A549 (cell line): ENCODE measurements around the gene DSTN.

ENCODE experiments used
- CEBPB ChIP-seq, 2 experiments: fragments of >200 bp in 1 of 2; sonication (Bioruptor Twin) in 1 of 2; formaldehyde crosslinking in 1 of 2; IDR thresholded peaks; 2 replicates each; pipeline ENCODE4 v1.6.1; 2012 to 2016
- EP300 ChIP-seq, 2 experiments: fragments of >200 bp; sonication (Bioruptor Twin); formaldehyde crosslinking; IDR thresholded peaks; 2 replicates in 1 of 2; 3 replicates in 1 of 2; pipeline ENCODE4 v1.6.1; 2016 to 2017
- HDAC2 ChIP-seq: fragments of 200-600 bp; sonication (generic); IDR thresholded peaks from 2 replicates; pipeline ENCODE4 v1.6.1; 2016
- PBX3 ChIP-seq: IDR thresholded peaks from 2 replicates; pipeline ENCODE4 v1.6.1; 2012
- POLR2A ChIP-seq: IDR thresholded peaks from 2 replicates; pipeline ENCODE4 v1.6.1; 2012; ENCODE audit warnings: mild to moderate bottlenecking, low read length
- TF ChIP-seq, protein P1 (sequence below): IDR thresholded peaks from 2 replicates; pipeline ENCODE4 v1.6.1; 2012

DNA sequence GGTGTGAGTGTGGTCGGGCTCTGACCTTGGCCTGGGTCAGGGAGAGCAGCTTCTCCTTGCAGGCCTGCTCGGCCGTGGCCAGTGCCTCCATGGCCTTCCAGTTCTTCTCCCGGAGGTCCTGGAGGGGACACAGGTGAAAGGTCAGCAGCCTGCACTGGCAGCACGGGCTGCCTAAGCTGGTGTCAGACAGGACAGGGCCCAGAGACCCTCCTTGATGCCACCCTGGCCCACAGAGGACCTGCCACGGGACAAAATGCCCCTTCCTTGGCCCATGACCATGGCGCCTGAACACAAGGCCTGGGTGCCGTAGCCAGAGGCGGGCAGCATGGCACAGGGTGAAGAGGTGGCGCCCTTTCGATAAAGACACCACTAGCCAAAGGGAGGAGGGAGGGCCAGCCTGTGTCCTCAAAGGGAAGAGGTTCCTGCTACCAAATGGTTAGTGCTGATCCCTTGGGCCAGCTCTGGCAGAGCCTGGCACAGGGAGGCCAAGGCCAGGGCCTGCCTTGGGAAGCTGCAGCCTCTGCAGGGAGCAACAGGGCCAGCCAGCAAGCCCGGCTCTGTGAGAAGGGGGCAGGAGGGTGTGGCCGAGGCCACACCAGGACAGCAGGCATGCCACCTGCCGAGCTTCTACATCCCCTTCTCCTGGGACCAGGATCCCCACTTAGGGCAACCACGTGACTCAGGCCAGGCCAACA, 54.8 kb downstream of the DSTN start:
- TF ChIP-seq HDAC2 (no peak), CEBPB (IDR thresholded peaks at IDR 0.05) (no peak), POLR2A (no peak), EP300 (IDR thresholded peaks at IDR 0.05) (no peak), PBX3 (no peak)
- TF ChIP-seq, protein P1, sequence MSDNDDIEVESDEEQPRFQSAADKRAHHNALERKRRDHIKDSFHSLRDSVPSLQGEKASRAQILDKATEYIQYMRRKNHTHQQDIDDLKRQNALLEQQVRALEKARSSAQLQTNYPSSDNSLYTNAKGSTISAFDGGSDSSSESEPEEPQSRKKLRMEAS, result no peak
